ENCODE data around the gene EDIL3. TPM values are rescaled to one million over a fixed set of nuclear protein-coding genes. Genes with fewer than 3 reads are reported as not detected.

The EDIL3 gene
- total RNA-seq, 1 donor from 2014 or later, result 1.1 TPM

DNA sequence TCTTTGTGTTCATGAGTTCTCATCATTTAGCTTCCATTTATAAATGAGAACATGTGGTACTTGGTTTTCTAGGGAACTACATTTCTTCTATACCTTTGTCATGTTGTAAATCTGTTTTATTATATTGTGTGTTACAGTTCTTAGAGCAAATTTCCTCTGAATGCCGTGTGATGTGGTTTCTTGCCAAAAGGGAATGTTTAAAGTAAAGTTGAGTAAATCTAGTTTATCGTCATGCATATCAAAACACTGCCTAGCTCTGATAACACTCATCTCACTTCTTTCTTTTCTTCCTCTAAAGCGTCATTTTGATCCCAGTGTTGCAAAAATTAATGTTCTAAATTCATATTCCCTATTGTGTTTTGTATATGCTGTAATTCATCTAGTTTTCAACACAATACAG lies 368.6 kb downstream of the EDIL3 start:
- TF ChIP-seq, protein P1, sequence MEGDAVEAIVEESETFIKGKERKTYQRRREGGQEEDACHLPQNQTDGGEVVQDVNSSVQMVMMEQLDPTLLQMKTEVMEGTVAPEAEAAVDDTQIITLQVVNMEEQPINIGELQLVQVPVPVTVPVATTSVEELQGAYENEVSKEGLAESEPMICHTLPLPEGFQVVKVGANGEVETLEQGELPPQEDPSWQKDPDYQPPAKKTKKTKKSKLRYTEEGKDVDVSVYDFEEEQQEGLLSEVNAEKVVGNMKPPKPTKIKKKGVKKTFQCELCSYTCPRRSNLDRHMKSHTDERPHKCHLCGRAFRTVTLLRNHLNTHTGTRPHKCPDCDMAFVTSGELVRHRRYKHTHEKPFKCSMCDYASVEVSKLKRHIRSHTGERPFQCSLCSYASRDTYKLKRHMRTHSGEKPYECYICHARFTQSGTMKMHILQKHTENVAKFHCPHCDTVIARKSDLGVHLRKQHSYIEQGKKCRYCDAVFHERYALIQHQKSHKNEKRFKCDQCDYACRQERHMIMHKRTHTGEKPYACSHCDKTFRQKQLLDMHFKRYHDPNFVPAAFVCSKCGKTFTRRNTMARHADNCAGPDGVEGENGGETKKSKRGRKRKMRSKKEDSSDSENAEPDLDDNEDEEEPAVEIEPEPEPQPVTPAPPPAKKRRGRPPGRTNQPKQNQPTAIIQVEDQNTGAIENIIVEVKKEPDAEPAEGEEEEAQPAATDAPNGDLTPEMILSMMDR (IDR thresholded peaks at IDR 0.05; ENCODE audit: insufficient read depth, low read length, severe bottlenecking), result no peak
- FAIRE-seq (no peak), DNase-seq (ENCODE audit: low read depth) (no peak)
- no peaks in the 10 kb centered on the region for H3K27me3 ChIP-seq (ENCODE audit: control insufficient read depth, insufficient read depth, low read length)
- no peak overlapping the region for H3K4me3 ChIP-seq (ENCODE audit: low read depth, low read length)
- H3K36me3 ChIP-seq (ENCODE audit: control insufficient read depth, insufficient read depth, low read length), result no peaks in the 10 kb centered on the region

DNA sequence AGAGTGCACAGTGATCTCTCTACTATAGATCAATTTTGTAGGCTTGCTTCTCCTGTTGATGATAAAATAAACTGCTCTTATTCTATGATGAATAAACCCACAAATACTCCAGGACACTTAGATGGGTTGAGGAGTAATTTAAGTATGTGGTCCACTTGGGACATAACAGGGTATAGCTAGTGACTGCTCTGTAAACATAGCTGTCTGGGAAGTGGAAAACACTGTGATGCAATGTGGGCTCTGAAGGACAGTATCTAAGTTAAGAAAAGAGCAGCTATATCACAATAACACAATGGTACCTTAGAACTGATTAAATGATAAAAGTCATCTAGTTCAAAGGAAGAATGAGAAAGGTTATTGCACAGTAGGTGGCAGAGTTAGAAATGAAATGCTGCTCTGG lies 369.7 kb downstream of the EDIL3 start:
- Histone ChIP-seq H3K36me3 (ENCODE audit: control insufficient read depth, insufficient read depth, low read length) (no peaks in the 10 kb centered on the region), H3K27me3 (ENCODE audit: control insufficient read depth, insufficient read depth, low read length) (no peaks in the 10 kb centered on the region), H3K4me3 (ENCODE audit: low read depth, low read length) (no peak overlapping the region)
- FAIRE-seq (no peak), DNase-seq (ENCODE audit: low read depth) (no peak)
- TF ChIP-seq, protein P1 (IDR thresholded peaks at IDR 0.05; ENCODE audit: insufficient read depth, low read length, severe bottlenecking), result no peak

GRCh38 chr5:83993803-83994202 lies 390.9 kb downstream of the EDIL3 start:
- Histone ChIP-seq H3K36me3 (ENCODE audit: control insufficient read depth, insufficient read depth, low read length) (no peaks in the 10 kb centered on the region), H3K27me3 (ENCODE audit: control insufficient read depth, insufficient read depth, low read length) (no peaks in the 10 kb centered on the region), H3K4me3 (ENCODE audit: low read depth, low read length) (no peak overlapping the region)
- TF ChIP-seq, protein P1 (IDR thresholded peaks at IDR 0.05; ENCODE audit: insufficient read depth, low read length, severe bottlenecking), result no peak
- DNase-seq (ENCODE audit: low read depth) (no peak), FAIRE-seq (no peak)

- no peaks in the 10 kb centered on the region for H3K36me3 ChIP-seq (ENCODE audit: control insufficient read depth, insufficient read depth, low read length)
- no peak for DNase-seq (ENCODE audit: low read depth)
- FAIRE-seq, result peak; percentile 13
- H3K4me3 ChIP-seq (ENCODE audit: low read depth, low read length), result no peak overlapping the region
- no peaks in the 10 kb centered on the region for H3K27me3 ChIP-seq (ENCODE audit: control insufficient read depth, insufficient read depth, low read length)
- TF ChIP-seq, protein P1 (IDR thresholded peaks at IDR 0.05; ENCODE audit: insufficient read depth, low read length, severe bottlenecking), result no peak
These were observed 393.0 kb downstream of the EDIL3 start for GRCh38 chr5:83991566-83992224.

GRCh38 chr5:83988293-83988685 lies 396.4 kb downstream of the EDIL3 start:
- TF ChIP-seq, protein P1 (IDR thresholded peaks at IDR 0.05; ENCODE audit: insufficient read depth, low read length, severe bottlenecking), result no peak
- no peaks in the 10 kb centered on the region for H3K27me3 ChIP-seq (ENCODE audit: control insufficient read depth, insufficient read depth, low read length)
- DNase-seq (ENCODE audit: low read depth) (no peak), FAIRE-seq (no peak)
- H3K36me3 ChIP-seq (ENCODE audit: control insufficient read depth, insufficient read depth, low read length), result no peaks in the 10 kb centered on the region
- no peak overlapping the region for H3K4me3 ChIP-seq (ENCODE audit: low read depth, low read length)
